ENCODE results near the gene SMYD3.

GRCh38 chr1:245952383-245953026 is 554.6 kb downstream of the SMYD3 start:
- TF ChIP-seq ZNF350 (tag by site-specific recombination; IDR thresholded peaks at IDR 0.05) (no peak), ZNF214 (tag by site-specific recombination; IDR thresholded peaks at IDR 0.05; ENCODE audit: borderline replicate concordance) (no peak), ZNF501 (tag by site-specific recombination; IDR thresholded peaks at IDR 0.05) (no peak), ZBTB6 (tag by site-specific recombination; IDR thresholded peaks at IDR 0.05) (no peak), ZBTB17 (tag by site-specific recombination; IDR thresholded peaks at IDR 0.05) (no peak), CTCF (tag by site-specific recombination; IDR thresholded peaks at IDR 0.05) (no peak), ZNF707 (tag by site-specific recombination; IDR thresholded peaks at IDR 0.05) (no peak), ZFP69B (tag by site-specific recombination; IDR thresholded peaks at IDR 0.05) (no peak), ZNF266 (tag by site-specific recombination; IDR thresholded peaks at IDR 0.05; ENCODE audit: low read depth) (no peak), KLF17 (tag by site-specific recombination; IDR thresholded peaks at IDR 0.05) (no peak), ZNF175 (tag by site-specific recombination; IDR thresholded peaks at IDR 0.05) (no peak)
